Brain microvascular endothelial cell (primary cell): ENCODE measurements around the gene ZBTB16.

Experiments used
- DNase-seq: peaks from one replicate; pipeline ENCODE4 v3.0.0-alpha.2; 2020
- H3K27ac ChIP-seq: fragments of 250-450 bp; sonication (Bioruptor Pico); 2 replicates; pipeline ENCODE4 v1.5.1; 2020; ENCODE audit warnings: mild to moderate bottlenecking, moderate library complexity
- H3K27me3 ChIP-seq: fragments of 250-450 bp; sonication (Bioruptor Pico); replicated peaks from 2 replicates; pipeline ENCODE4 v1.5.1; 2020; ENCODE audit warnings: mild to moderate bottlenecking
- H3K36me3 ChIP-seq: fragments of 250-450 bp; sonication (Bioruptor Pico); replicated peaks from 2 replicates; pipeline ENCODE4 v1.5.1; 2020; ENCODE audit warnings: mild to moderate bottlenecking
- H3K4me3 ChIP-seq: 2 replicates; pipeline ENCODE4 v1.5.1; 2011; ENCODE audit warnings: low read depth, mild to moderate bottlenecking, control low read depth, low read length, moderate library complexity
- in situ Hi-C: cut with HindIII; loops from 2 replicates; pipeline ENCODE4 v1.10.0; 2017; ENCODE audit warnings: low sequenced_read_pairs, low pct_ligation_motif_present
- TF ChIP-seq, protein P1 (sequence below): IDR thresholded peaks from 2 replicates; pipeline ENCODE4 v1.5.1; 2011; ENCODE audit warnings: low read depth, mild to moderate bottlenecking, moderate library complexity, low read length, control low read depth, inconsistent platforms; ENCODE audit errors: missing control alignments

ZBTB16 gene

DNA sequence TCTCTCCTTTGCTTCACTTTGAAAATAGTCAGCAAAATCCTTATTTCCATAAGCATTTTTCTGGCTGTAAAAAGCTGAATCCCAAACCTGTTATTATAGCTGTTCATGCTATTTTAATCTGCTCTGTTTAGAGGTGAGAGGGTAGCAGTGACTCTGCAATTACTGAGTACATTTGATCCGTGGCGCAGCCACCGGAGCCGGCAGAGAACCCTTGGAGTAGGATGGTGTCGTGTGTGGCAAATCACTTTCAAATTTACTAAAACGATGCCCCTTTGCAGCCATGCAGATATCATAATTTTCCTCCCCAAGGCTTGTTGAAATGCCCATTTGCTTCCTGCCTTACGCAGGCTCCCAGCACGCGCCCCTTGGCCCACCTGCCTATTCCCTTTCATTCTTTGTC lies 69.6 kb downstream of the ZBTB16 start:
- TF ChIP-seq, protein P1, sequence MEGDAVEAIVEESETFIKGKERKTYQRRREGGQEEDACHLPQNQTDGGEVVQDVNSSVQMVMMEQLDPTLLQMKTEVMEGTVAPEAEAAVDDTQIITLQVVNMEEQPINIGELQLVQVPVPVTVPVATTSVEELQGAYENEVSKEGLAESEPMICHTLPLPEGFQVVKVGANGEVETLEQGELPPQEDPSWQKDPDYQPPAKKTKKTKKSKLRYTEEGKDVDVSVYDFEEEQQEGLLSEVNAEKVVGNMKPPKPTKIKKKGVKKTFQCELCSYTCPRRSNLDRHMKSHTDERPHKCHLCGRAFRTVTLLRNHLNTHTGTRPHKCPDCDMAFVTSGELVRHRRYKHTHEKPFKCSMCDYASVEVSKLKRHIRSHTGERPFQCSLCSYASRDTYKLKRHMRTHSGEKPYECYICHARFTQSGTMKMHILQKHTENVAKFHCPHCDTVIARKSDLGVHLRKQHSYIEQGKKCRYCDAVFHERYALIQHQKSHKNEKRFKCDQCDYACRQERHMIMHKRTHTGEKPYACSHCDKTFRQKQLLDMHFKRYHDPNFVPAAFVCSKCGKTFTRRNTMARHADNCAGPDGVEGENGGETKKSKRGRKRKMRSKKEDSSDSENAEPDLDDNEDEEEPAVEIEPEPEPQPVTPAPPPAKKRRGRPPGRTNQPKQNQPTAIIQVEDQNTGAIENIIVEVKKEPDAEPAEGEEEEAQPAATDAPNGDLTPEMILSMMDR = no peak
- Histone ChIP-seq H3K4me3 (no peak overlapping the region), H3K27ac (no peak overlapping the region), H3K27me3 (peaks cover 4% of the 10 kb centered on the region), H3K36me3 (no peaks in the 10 kb centered on the region)
- no peak for DNase-seq
- in situ Hi-C loops = no loop called here

DNA sequence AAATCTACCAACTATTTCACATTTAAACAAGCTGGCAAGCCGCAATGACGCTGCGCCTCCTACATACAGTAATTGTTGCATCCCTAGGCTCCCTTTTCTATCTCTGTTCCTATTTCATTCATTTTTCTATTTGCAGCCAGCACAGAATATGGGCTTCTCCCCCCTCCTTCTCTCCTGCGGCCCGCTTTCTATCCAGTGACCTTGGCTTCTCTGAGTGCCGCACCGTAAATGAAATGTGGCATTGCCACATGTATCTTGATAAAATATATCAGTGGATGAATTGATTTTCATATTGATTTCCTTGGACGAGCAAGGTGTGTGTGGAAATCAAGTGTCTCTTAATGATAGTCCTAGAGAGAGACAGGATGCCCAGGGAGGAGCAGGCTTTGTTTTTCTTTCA lies 70.2 kb downstream of the ZBTB16 start:
- TF ChIP-seq, protein P1 = no peak

DNA sequence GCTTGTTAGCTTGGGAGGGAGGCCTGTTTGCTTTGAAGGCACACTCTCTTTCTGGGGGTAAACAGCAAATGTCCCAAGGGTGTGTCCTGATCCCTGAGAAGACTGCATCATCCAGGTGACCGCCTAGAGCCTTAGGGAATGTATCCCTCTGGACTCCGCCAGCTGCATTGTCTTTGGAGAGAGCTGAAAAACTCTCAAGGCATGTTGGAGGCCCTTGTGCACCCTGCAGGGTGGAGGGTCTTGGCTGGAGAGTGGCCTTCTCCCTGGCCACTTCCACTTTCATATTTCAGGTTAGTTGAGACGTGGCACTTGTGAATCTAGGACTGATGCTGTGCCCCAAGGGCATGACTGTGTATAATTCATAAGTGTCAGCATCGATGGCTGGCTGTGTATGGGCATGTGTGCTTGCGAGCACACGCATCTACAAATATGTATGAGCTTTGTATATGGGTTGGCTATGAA lies 70.6 kb downstream of the ZBTB16 start:
- DNase-seq = no peak
- H3K27ac ChIP-seq = no peak overlapping the region
- peaks cover 4% of the 10 kb centered on the region for H3K27me3 ChIP-seq
- no peaks in the 10 kb centered on the region for H3K36me3 ChIP-seq
- TF ChIP-seq, protein P1 = no peak
- H3K4me3 ChIP-seq = no peak overlapping the region
- in situ Hi-C loops = no loop called here

More for the DNA sequence above, 70.2 kb downstream of the ZBTB16 start:
- no peak for DNase-seq
- Histone ChIP-seq H3K27ac (no peak overlapping the region), H3K4me3 (no peak overlapping the region), H3K27me3 (peaks cover 4% of the 10 kb centered on the region), H3K36me3 (no peaks in the 10 kb centered on the region)
- in situ Hi-C loops = no loop called here

DNA sequence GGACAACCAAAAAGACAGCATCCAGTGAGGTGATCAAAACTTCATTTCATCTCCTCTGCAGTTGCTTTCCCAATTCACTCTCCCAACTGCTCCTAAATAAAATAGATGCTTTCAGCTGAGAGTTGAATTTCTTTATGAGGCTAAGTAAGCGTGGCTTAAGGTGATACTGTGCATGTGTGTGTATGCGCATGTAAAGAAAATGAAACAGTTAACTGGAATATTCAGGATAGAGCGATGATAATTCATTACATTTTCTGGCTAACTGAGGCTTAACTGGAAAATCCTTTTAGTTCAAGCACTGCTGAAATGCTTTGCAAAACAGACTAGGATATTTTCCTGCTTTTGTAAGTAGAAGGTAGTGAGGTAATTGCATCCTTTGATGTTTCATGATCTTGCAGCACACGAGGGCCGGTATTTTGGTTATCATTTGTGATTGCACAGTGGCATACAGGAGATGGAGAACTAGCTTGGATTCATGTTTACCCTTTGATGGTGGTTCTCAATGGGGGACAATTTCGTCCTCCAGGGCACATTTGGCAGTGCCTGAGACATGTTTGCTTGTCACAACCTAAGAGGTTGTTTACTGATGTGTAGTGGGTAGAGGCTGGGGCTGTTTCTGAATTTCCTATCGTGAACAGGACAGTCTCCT lies 71.2 kb downstream of the ZBTB16 start:
- Histone ChIP-seq H3K36me3 (no peaks in the 10 kb centered on the region), H3K27me3 (peaks cover 4% of the 10 kb centered on the region), H3K4me3 (no peak overlapping the region), H3K27ac (no peak overlapping the region)
- TF ChIP-seq, protein P1 = no peak
- in situ Hi-C loops = no loop called here
- DNase-seq = no peak

DNA sequence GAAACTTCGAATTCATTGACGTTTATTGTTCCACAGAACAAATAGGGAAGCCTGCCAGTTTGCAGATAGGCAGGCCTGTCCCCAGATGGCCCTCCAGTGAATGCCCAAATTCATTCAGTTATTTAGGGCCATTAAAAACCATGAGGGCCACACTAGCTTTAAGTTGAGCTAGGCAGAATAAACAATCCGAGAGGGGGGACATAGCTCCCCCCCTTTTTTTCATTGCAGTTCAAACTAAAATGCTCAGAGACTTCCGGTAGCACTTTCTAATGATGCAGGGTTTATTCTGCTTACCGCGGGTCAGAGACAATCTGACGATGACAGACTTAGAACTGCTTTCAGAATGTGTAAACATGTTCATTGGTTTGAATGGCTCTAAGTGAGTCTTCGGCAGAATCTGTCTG lies 72.0 kb downstream of the ZBTB16 start:
- DNase-seq = no peak

DNA sequence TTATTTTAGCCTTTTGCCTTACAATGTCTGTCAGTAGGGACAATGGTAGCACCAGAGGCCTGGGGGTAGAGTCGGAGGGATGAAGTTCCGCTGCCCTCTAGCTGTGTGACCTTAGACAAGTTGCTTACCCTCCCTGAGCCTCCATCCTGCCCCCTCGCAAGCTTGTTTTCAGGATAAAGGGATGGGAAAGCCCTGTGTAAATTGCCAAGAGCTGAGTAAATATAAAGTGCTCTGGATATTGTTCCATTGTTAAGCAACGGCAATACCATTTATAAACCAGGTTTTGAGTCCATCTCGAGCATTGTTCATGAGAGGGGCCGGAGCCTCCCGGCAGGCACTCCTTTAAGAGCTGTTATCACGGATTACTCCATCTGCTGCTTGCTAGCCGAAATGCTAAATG lies 72.9 kb downstream of the ZBTB16 start:
- in situ Hi-C loops = no loop called here
- no peaks in the 10 kb centered on the region for H3K36me3 ChIP-seq
- no peak for DNase-seq
- no peak overlapping the region for H3K27ac ChIP-seq
- H3K4me3 ChIP-seq = no peak overlapping the region
- TF ChIP-seq, protein P1 = no peak
- no peaks in the 10 kb centered on the region for H3K27me3 ChIP-seq

More for the DNA sequence above, 72.0 kb downstream of the ZBTB16 start:
- no peak overlapping the region for H3K4me3 ChIP-seq
- H3K27ac ChIP-seq = no peak overlapping the region
- H3K27me3 ChIP-seq = peaks cover 2% of the 10 kb centered on the region
- H3K36me3 ChIP-seq = no peaks in the 10 kb centered on the region
- TF ChIP-seq, protein P1 = no peak
- in situ Hi-C loops = no loop called here
